Caco-2 (cell line): ENCODE measurements around the gene OARD1. TPM values are rescaled to one million over a fixed set of nuclear protein-coding genes. Genes with fewer than 3 reads are reported as not detected.

Experiments
- BruUV-seq: library from RNA; stranded (reverse); fragments of 400-500 nt; replicated peaks from 2 replicates; lab custom pipeline; 2021; lab: Mats Ljungman, UMichigan
- CTCF ChIA-PET: fragments of 300-600 bp; sonication (Branson Sonifier 250); formaldehyde crosslinking; loops from one replicate; lab custom pipeline; 2022; ENCODE audit warnings: antibody characterized with exemption; lab: Charles Lee
- POLR2A ChIA-PET: fragments of 300-600 bp; sonication (Branson Sonifier 250); formaldehyde crosslinking; loops from one replicate; lab custom pipeline; 2022; ENCODE audit warnings: antibody characterized with exemption; lab: Charles Lee
- DNase-seq, 2 experiments: peaks; one replicate each; pipeline versions ENCODE4 v3.0.0 to v3.0.0-alpha.2; 2020 to 2022
- H3K27me3 ChIP-seq: replicated peaks from 2 replicates; pipeline ENCODE4 v1.6.0; 2011; ENCODE audit warnings: low read length; ENCODE audit not compliant: control insufficient read depth, insufficient read depth
- H3K36me3 ChIP-seq: 2 replicates; pipeline ENCODE4 v1.5.1; 2011; ENCODE audit warnings: low read length; ENCODE audit not compliant: control insufficient read depth, insufficient read depth
- H3K4me1 ChIP-seq: fragments of 250-450 bp; sonication (Bioruptor Pico); 2 replicates; pipeline ENCODE4 v1.5.1; 2020; ENCODE audit warnings: mild to moderate bottlenecking
- H3K4me3 ChIP-seq: 2 replicates; pipeline ENCODE4 v1.5.1; 2011; ENCODE audit warnings: low read depth, mild to moderate bottlenecking, control low read depth, low read length
- H3K9me3 ChIP-seq: fragments of 250-450 bp; sonication (Bioruptor Pico); 2 replicates; pipeline ENCODE4 v1.5.1; 2020; ENCODE audit warnings: mild to moderate bottlenecking, moderate library complexity
- H3K27ac Mint-ChIP-seq: one replicate; pipeline ENCODE4 v1.8.0; 2022; ENCODE audit warnings: mixed read lengths; ENCODE audit not compliant: unreplicated experiment
- H3K27me3 Mint-ChIP-seq: one replicate; pipeline ENCODE4 v1.8.0; 2022; ENCODE audit warnings: mixed read lengths; ENCODE audit not compliant: insufficient read depth, unreplicated experiment
- H3K36me3 Mint-ChIP-seq: one replicate; pipeline ENCODE4 v1.8.0; 2022; ENCODE audit warnings: mild to moderate bottlenecking, mixed read lengths; ENCODE audit not compliant: insufficient read depth, unreplicated experiment
- H3K4me1 Mint-ChIP-seq: one replicate; pipeline ENCODE4 v1.8.0; 2022; ENCODE audit warnings: low read depth, mixed read lengths; ENCODE audit not compliant: unreplicated experiment
- H3K4me3 Mint-ChIP-seq: one replicate; pipeline ENCODE4 v1.8.0; 2022; ENCODE audit warnings: mild to moderate bottlenecking, moderate library complexity, mixed read lengths; ENCODE audit not compliant: unreplicated experiment
- H3K9me3 Mint-ChIP-seq: one replicate; pipeline ENCODE4 v1.8.0; 2022; ENCODE audit warnings: mixed read lengths; ENCODE audit not compliant: unreplicated experiment
- CTCF ChIP-seq, 2 experiments: fragments of 200-600 bp in 1 of 2; IDR thresholded peaks; 1 replicate in 1 of 2; 2 replicates in 1 of 2; pipeline versions ENCODE4 v1.5.1 to v1.8.0; 2011 to 2022; ENCODE audit warnings: antibody characterized with exemption in 1 of 2, control low read depth in 1 of 2, inconsistent platforms in 1 of 2, low read depth in 1 of 2, low read length in 1 of 2, mild to moderate bottlenecking in 1 of 2, moderate library complexity in 1 of 2; ENCODE audit not compliant: insufficient read depth in 1 of 2, severe bottlenecking in 1 of 2, unreplicated experiment in 1 of 2
- intact Hi-C: fragments of 100-400 bp; cut with micrococcal nuclease; formaldehyde crosslinking; loops from one replicate; pipeline ENCODE4 v1.10.0; 2022; ENCODE audit not compliant: unreplicated experiment
- total RNA-seq: library from RNA; stranded (reverse); gene quantifications from 2 replicates; pipeline ENCODE4 v1.2.3, GENCODE V29; 2022

OARD1 gene
- total RNA-seq, 1 experiment from 2014 or later = 35.5 TPM

GRCh38 chr6:41092421-41093140, 20.4 kb upstream of the OARD1 start:
- H3K4me1 ChIP-seq = no peaks in the 10 kb centered on the region
- no peaks in the 10 kb centered on the region for H3K27me3 ChIP-seq
- H3K4me1 Mint-ChIP-seq = no peaks in the 10 kb centered on the region
- TF ChIP-seq CTCF (IDR thresholded peaks at IDR 0.05; ENCODE audit: insufficient read depth in 1 of 2, low read depth in 1 of 2, low read length in 1 of 2, severe bottlenecking in 1 of 2, unreplicated experiment in 1 of 2) = peak; percentile 32 to 37
- H3K36me3 Mint-ChIP-seq = peaks cover 73% of the 10 kb centered on the region
- no peaks in the 10 kb centered on the region for H3K9me3 ChIP-seq
- no peak overlapping the region for H3K27ac Mint-ChIP-seq
- no peak overlapping the region for H3K4me3 Mint-ChIP-seq
- no peak overlapping the region for H3K4me3 ChIP-seq
- intact Hi-C loops = loop anchor here (1.0 to 2.0 kb wide), 3 partner anchors 54 to 226 kb away; no protein-coding TSS in a partner anchor
- POLR2A ChIA-PET = no interaction called here
- H3K27me3 Mint-ChIP-seq = no peaks in the 10 kb centered on the region
- CTCF ChIA-PET = interaction anchor here (2.0 kb wide), 1 partner anchor 89 kb away, joined by 15 read pairs; no protein-coding TSS in a partner anchor
- no peaks in the 10 kb centered on the region for H3K9me3 Mint-ChIP-seq
- no peak for DNase-seq
- H3K36me3 ChIP-seq = peaks cover 12% of the 10 kb centered on the region
- BruUV-seq = no TSS peak

- H3K4me3 Mint-ChIP-seq = no peak overlapping the region
- Histone ChIP-seq H3K9me3 (no peaks in the 10 kb centered on the region), H3K4me1 (no peaks in the 10 kb centered on the region), H3K4me3 (no peak overlapping the region), H3K27me3 (no peaks in the 10 kb centered on the region), H3K36me3 (peaks cover 9% of the 10 kb centered on the region)
- ChIA-PET POLR2A (no interaction called here), CTCF (interaction anchor here (2.0 kb wide), 1 partner anchor 91 kb away, joined by 15 read pairs; no protein-coding TSS in a partner anchor)
- BruUV-seq = no TSS peak
- DNase-seq = no peak
- no peak for TF ChIP-seq CTCF (IDR thresholded peaks at IDR 0.05; ENCODE audit: insufficient read depth in 1 of 2, low read depth in 1 of 2, low read length in 1 of 2, severe bottlenecking in 1 of 2, unreplicated experiment in 1 of 2)
- intact Hi-C loops = no loop called here
- peaks cover 69% of the 10 kb centered on the region for H3K36me3 Mint-ChIP-seq
- no peaks in the 10 kb centered on the region for H3K27me3 Mint-ChIP-seq
- H3K4me1 Mint-ChIP-seq = no peaks in the 10 kb centered on the region
- no peaks in the 10 kb centered on the region for H3K9me3 Mint-ChIP-seq
- no peak overlapping the region for H3K27ac Mint-ChIP-seq
Observed at GRCh38 chr6:41090841-41091761, 18.9 kb upstream of the OARD1 start.

- ChIA-PET CTCF (interaction anchor here (0.6 to 1.7 kb wide), 3 partner anchors 71 to 242 kb away, joined by 3 read pairs; no protein-coding TSS in a partner anchor), POLR2A (no interaction called here)
- H3K36me3 ChIP-seq = peaks cover 5% of the 10 kb centered on the region
- Mint-ChIP-seq H3K9me3 (no peaks in the 10 kb centered on the region), H3K36me3 (peaks cover 71% of the 10 kb centered on the region), H3K27me3 (no peaks in the 10 kb centered on the region), H3K4me1 (no peaks in the 10 kb centered on the region), H3K27ac (no peak overlapping the region), H3K4me3 (no peak overlapping the region)
- no TSS peak for BruUV-seq
- DNase-seq = no peak
- no peaks in the 10 kb centered on the region for H3K27me3 ChIP-seq
- intact Hi-C loops = no loop called here
- H3K9me3 ChIP-seq = no peaks in the 10 kb centered on the region
- no peak for TF ChIP-seq CTCF (IDR thresholded peaks at IDR 0.05; ENCODE audit: insufficient read depth in 1 of 2, low read depth in 1 of 2, low read length in 1 of 2, severe bottlenecking in 1 of 2, unreplicated experiment in 1 of 2)
- no peaks in the 10 kb centered on the region for H3K4me1 ChIP-seq
- no peak overlapping the region for H3K4me3 ChIP-seq
Observed at GRCh38 chr6:41088451-41088850, 16.3 kb upstream of the OARD1 start.
